ENCODE measurements around the gene TSPAN18. TPM values are rescaled to one million over a fixed set of nuclear protein-coding genes. Genes with fewer than 3 reads are reported as not detected.

Gene TSPAN18
- total RNA-seq, 1 donor from 2014 or later: 25.7 TPM

DNA sequence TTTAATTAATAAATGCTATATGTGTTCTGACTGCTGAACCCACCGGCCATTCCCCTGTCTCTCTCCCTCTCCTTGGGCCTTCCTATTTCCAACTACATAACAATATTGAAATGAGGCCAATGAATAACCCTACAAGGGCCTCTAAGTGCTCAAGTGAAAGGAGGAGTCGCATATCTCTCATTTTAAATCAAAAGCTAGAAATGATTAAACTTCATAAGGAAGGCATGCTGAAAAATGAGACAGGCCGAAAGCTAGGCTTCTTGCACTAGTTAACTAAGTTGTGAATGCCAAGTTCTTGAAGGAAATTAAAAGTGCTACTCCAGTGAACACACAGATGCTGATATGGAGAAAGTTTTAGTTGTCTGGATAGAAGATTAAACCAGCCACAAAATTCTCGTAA is 109.2 kb downstream of the TSPAN18 start:
- no peaks in the 10 kb centered on the region for H3K27me3 Mint-ChIP-seq
- H3K27ac Mint-ChIP-seq: no peak overlapping the region
- peaks cover 26% of the 10 kb centered on the region for H3K4me1 Mint-ChIP-seq (ENCODE audit: low read depth)
- H3K9me3 Mint-ChIP-seq (ENCODE audit: low read depth): no peaks in the 10 kb centered on the region
- TF ChIP-seq, protein P1, sequence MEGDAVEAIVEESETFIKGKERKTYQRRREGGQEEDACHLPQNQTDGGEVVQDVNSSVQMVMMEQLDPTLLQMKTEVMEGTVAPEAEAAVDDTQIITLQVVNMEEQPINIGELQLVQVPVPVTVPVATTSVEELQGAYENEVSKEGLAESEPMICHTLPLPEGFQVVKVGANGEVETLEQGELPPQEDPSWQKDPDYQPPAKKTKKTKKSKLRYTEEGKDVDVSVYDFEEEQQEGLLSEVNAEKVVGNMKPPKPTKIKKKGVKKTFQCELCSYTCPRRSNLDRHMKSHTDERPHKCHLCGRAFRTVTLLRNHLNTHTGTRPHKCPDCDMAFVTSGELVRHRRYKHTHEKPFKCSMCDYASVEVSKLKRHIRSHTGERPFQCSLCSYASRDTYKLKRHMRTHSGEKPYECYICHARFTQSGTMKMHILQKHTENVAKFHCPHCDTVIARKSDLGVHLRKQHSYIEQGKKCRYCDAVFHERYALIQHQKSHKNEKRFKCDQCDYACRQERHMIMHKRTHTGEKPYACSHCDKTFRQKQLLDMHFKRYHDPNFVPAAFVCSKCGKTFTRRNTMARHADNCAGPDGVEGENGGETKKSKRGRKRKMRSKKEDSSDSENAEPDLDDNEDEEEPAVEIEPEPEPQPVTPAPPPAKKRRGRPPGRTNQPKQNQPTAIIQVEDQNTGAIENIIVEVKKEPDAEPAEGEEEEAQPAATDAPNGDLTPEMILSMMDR (IDR thresholded peaks at IDR 0.05; ENCODE audit: unreplicated experiment): no peak
- DNase-seq (ENCODE audit: low spot score, unreplicated experiment): no peak
- H3K4me3 Mint-ChIP-seq (ENCODE audit: low read depth): no peak overlapping the region
- H3K36me3 Mint-ChIP-seq (ENCODE audit: insufficient read depth): no peaks in the 10 kb centered on the region

GRCh38 chr11:44837661-44838060 is 110.9 kb downstream of the TSPAN18 start:
- Mint-ChIP-seq H3K36me3 (ENCODE audit: insufficient read depth) (no peaks in the 10 kb centered on the region), H3K4me1 (ENCODE audit: low read depth) (peaks cover 25% of the 10 kb centered on the region), H3K4me3 (ENCODE audit: low read depth) (no peak overlapping the region), H3K27ac (no peak overlapping the region), H3K9me3 (ENCODE audit: low read depth) (peaks cover 3% of the 10 kb centered on the region), H3K27me3 (no peaks in the 10 kb centered on the region)
- no peak for DNase-seq (ENCODE audit: low spot score, unreplicated experiment)
- TF ChIP-seq, protein P1 (IDR thresholded peaks at IDR 0.05; ENCODE audit: unreplicated experiment): no peak

DNA sequence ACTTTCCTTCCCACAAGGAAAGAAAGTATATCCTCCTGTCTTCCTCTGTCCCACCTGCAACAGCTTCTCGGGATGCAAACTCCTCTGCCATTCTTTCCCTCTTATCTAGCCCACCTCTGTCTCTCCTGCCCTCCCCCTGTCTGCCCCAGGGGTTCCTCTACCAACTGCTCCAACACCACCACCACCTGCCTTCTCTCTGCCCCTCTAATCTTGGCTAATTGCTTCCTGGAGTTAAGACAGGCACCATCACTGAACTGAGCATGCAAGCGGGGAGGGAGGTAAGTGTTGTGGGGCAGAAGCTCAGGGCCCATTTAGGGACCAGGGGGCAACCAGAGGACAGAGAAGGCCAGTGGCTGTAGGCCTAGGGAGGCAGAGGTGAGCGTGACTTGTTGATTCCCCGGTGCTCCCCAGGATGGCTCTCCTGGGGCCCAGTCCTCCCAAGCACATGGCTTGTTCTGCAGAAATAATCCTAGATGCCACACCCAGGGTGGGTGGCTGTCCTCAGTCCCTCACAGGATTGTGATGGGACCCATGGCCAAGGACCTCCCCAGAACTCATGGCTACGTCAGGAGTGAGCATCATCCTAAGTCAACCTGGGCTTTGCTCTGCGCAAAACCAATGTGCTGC is 112.8 kb downstream of the TSPAN18 start:
- Mint-ChIP-seq H3K27me3 (no peaks in the 10 kb centered on the region), H3K27ac (no peak overlapping the region), H3K36me3 (ENCODE audit: insufficient read depth) (peaks cover 3% of the 10 kb centered on the region), H3K4me3 (ENCODE audit: low read depth) (no peak overlapping the region), H3K9me3 (ENCODE audit: low read depth) (peaks cover 12% of the 10 kb centered on the region), H3K4me1 (ENCODE audit: low read depth) (peaks cover 12% of the 10 kb centered on the region)
- DNase-seq (ENCODE audit: low spot score, unreplicated experiment): no peak
- TF ChIP-seq, protein P1 (IDR thresholded peaks at IDR 0.05; ENCODE audit: unreplicated experiment): no peak

DNA sequence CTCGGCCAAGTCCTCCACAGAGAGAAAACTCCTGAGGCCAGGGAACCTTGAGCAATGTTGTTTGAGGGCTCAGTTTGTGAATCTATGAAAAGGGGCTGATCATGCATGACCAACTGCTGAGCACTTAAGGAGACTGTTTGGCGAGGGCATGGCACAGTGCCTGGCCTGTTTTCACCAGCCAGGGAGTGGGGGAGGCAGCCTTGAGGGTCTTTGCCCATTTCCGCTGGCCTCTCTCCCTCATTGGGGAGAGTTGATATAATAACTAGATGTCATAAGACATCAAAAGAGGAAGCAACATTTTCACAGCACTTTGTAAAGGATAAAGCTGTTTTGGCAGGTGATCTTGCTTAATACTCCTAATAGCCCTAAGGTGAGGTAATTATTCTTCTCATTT is 113.3 kb downstream of the TSPAN18 start:
- no peak for DNase-seq (ENCODE audit: low spot score, unreplicated experiment)
- Mint-ChIP-seq H3K4me3 (ENCODE audit: low read depth) (no peak overlapping the region), H3K36me3 (ENCODE audit: insufficient read depth) (peaks cover 4% of the 10 kb centered on the region), H3K9me3 (ENCODE audit: low read depth) (peaks cover 15% of the 10 kb centered on the region), H3K27ac (no peak overlapping the region), H3K4me1 (ENCODE audit: low read depth) (peaks cover 7% of the 10 kb centered on the region), H3K27me3 (no peaks in the 10 kb centered on the region)
- TF ChIP-seq, protein P1 (IDR thresholded peaks at IDR 0.05; ENCODE audit: unreplicated experiment): no peak

- no peaks in the 10 kb centered on the region for H3K27me3 Mint-ChIP-seq
- TF ChIP-seq, protein P1 (IDR thresholded peaks at IDR 0.05; ENCODE audit: unreplicated experiment): no peak
- no peak for DNase-seq (ENCODE audit: low spot score, unreplicated experiment)
- peaks cover 2% of the 10 kb centered on the region for H3K4me1 Mint-ChIP-seq (ENCODE audit: low read depth)
- no peak overlapping the region for H3K4me3 Mint-ChIP-seq (ENCODE audit: low read depth)
- H3K27ac Mint-ChIP-seq: no peak overlapping the region
- H3K9me3 Mint-ChIP-seq (ENCODE audit: low read depth): peaks cover 15% of the 10 kb centered on the region
- peaks cover 4% of the 10 kb centered on the region for H3K36me3 Mint-ChIP-seq (ENCODE audit: insufficient read depth)
Observed at GRCh38 chr11:44840521-44841251, 113.9 kb downstream of the TSPAN18 start.
